Esophagus squamous epithelium (tissue), 4 donors: ENCODE measurements around the gene KCNK10.

Experiments used
- CTCF ChIP-seq, 6 experiments: fragments of 450-650 bp in 4 of 6; fragments of 200-600 bp in 2 of 6; sonication (generic) in 2 of 6; IDR thresholded peaks; one replicate each; pipeline ENCODE4 v1.5.1; 2016 to 2019; ENCODE audit warnings: antibody characterized with exemption in 6 of 6, mild to moderate bottlenecking in 4 of 6, moderate library complexity in 4 of 6
- POLR2A ChIP-seq, 4 donors: fragments of 450-650 bp; IDR thresholded peaks; one replicate each; pipeline ENCODE4 v1.6.1; 2017; ENCODE audit warnings: antibody characterized with exemption in 4 of 4, mild to moderate bottlenecking in 4 of 4, moderate library complexity in 3 of 4

- TF ChIP-seq CTCF (IDR thresholded peaks at IDR 0.05) = no peak
- TF ChIP-seq POLR2A (IDR thresholded peaks at IDR 0.05) = no peak
Observed at GRCh38 chr14:88269806-88270420, 53.2 kb downstream of the KCNK10 start.
